Peyer's patch (tissue), 4 donors: ENCODE results near the gene DSG3. TPM values are rescaled to one million over a fixed set of nuclear protein-coding genes. Genes with fewer than 3 reads are reported as not detected.
A peak's percentile ranks its signal among the peaks of the same experiment; 100 is the strongest.
"Not testable (repeated sequence)": the region's sequence is repeated elsewhere in the genome, so short reads cannot be mapped to it uniquely, and the experiment has no call there.

ENCODE experiments used
- DNase-seq, 3 donors: peaks; one replicate each; pipeline ENCODE4 v3.0.0-alpha.2; 2017 to 2019
- H3K27ac ChIP-seq, 4 donors: fragments of 200-600 bp; sonication (generic); one replicate each; pipeline ENCODE4 v1.5.1; 2016 to 2019
- H3K27me3 ChIP-seq, 2 donors: fragments of 200-600 bp; sonication (generic); one replicate each; pipeline ENCODE4 v1.5.1; 2019
- H3K36me3 ChIP-seq, 3 donors: fragments of 200-600 bp; sonication (generic); one replicate each; pipeline ENCODE4 v1.5.1; 2016 to 2019
- H3K4me1 ChIP-seq, 4 donors: fragments of 200-600 bp; sonication (generic); one replicate each; pipeline ENCODE4 v1.5.1; 2016 to 2019
- H3K4me3 ChIP-seq, 4 donors: fragments of 200-600 bp; sonication (generic); 1 replicate in 3 of 4; 2 replicates in 1 of 4; pipeline ENCODE4 v1.5.1; 2016 to 2019; ENCODE audit warnings: mild to moderate bottlenecking in 1 of 4
- H3K9me3 ChIP-seq, 4 donors: fragments of 200-600 bp; sonication (generic); one replicate each; pipeline ENCODE4 v1.5.1; 2016 to 2019; ENCODE audit warnings: mild to moderate bottlenecking in 1 of 4
- POLR2A ChIP-seq, 2 donors: fragments of 450-650 bp; IDR thresholded peaks; one replicate each; pipeline ENCODE4 v1.5.1; 2017; ENCODE audit warnings: antibody characterized with exemption in 2 of 2, mild to moderate bottlenecking in 2 of 2, moderate library complexity in 2 of 2
- total RNA-seq, 4 donors: library from RNA; depleted of rRNA; stranded (reverse); fragments of >200 nt; gene quantifications; one replicate each; pipeline ENCODE4 v1.1.0, GENCODE V29; 2016
- TF ChIP-seq, protein P1 (sequence below), 6 experiments: fragments of 450-650 bp in 4 of 6; fragments of 200-600 bp in 2 of 6; sonication (generic) in 1 of 6; IDR thresholded peaks; one replicate each; pipeline ENCODE4 v1.5.1; 2017 to 2019; ENCODE audit warnings: antibody characterized with exemption in 6 of 6, mild to moderate bottlenecking in 3 of 6, moderate library complexity in 1 of 6

The DSG3 gene
- total RNA-seq, 4 donors from 2014 or later = 3.7 to 11.4 (median 11.0) TPM; not detected in 1

DNA sequence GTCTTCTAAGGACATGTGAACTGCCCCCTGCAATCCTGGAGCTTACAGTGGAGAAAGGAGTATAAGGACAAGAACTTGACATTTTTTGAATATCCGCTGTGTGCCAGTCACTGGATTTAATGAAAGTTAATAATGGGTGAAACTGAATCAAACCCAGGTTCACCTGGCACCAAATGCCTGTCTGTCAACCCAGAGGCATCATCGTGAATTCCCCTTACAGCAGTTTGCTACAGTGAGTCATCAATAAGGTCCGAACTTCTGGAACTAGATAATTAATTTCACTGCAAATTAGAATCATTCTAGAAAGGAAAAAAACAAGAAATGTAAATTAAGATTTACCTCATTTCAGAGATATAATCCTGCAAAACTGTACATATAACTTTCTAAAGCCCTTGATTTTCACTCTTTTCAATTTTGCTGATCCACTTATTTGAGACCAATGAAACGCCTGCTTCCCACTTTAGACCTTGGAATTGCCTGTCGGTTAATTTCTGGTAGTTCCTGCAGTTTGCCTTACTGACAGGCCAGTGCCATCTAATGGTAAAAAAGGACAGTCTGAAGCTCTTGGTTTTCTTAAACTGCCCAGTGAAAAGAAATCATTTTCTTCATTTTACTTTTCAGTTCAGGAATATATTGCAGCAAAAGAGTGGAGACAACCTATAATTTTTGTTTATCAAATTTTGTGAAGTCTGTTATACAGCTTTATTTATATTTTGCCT is 58.6 kb downstream of the DSG3 start:
- no peak for TF ChIP-seq POLR2A (IDR thresholded peaks at IDR 0.05)
- TF ChIP-seq, protein P1, sequence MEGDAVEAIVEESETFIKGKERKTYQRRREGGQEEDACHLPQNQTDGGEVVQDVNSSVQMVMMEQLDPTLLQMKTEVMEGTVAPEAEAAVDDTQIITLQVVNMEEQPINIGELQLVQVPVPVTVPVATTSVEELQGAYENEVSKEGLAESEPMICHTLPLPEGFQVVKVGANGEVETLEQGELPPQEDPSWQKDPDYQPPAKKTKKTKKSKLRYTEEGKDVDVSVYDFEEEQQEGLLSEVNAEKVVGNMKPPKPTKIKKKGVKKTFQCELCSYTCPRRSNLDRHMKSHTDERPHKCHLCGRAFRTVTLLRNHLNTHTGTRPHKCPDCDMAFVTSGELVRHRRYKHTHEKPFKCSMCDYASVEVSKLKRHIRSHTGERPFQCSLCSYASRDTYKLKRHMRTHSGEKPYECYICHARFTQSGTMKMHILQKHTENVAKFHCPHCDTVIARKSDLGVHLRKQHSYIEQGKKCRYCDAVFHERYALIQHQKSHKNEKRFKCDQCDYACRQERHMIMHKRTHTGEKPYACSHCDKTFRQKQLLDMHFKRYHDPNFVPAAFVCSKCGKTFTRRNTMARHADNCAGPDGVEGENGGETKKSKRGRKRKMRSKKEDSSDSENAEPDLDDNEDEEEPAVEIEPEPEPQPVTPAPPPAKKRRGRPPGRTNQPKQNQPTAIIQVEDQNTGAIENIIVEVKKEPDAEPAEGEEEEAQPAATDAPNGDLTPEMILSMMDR (IDR thresholded peaks at IDR 0.05) = peak in 3 of 6 experiments; percentile 55 to 67 (median 57)
- Histone ChIP-seq H3K36me3 (no peaks in the 10 kb centered on the region), H3K27me3 (no peaks in the 10 kb centered on the region), H3K9me3 (no peaks in the 10 kb centered on the region), H3K4me1 (peaks cover 0 to 18% (median 3%) of the 10 kb centered on the region in 4 donors), H3K4me3 (no peak overlapping the region), H3K27ac (no peak overlapping the region)
- DNase-seq = no peak

DNA sequence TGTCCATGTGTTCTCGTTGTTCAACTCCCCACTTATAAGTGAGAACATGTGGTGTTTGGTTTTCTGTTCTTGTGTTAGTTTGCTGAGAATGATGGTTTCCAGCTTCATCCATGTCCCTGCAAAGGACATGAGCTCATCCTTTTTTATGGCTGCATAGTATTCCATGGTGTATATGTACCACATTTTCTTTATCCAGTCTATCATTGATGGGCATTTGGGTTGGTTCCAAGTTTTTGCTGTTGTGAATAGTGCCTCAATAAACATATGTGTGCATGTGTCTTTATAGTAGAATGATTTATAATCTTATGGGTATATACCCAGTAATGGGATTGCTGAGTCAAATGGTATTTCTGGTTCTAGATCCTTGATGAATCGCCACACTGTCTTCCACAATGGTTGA is 59.6 kb downstream of the DSG3 start:
- not testable (repeated sequence) for H3K36me3 ChIP-seq, H3K27me3 ChIP-seq, DNase-seq, H3K4me3 ChIP-seq, H3K27ac ChIP-seq, H3K9me3 ChIP-seq
- peaks cover 0 to 27% (median 3%) of the 10 kb centered on the region in 4 donors for H3K4me1 ChIP-seq

DNA sequence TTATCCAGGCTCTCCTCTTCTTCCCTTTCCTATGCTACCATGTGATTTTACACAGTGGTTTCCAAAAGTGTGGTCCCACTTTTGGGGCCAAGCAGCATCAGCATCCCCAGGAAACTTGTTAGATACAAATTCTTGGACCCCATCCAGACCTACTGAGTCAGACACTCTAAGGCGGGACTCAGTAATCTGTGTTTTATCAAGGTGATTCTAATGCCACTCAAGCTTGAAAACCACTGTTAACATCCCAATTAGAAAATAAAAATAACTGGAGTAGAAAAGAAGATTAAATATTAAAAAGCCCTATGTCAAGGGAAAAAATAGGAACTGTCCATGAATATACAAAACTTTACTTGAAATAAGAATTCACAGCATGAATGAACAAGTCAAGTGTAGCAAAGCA is 61.2 kb downstream of the DSG3 start:
- H3K4me3 ChIP-seq = no peak overlapping the region
- no peaks in the 10 kb centered on the region for H3K27me3 ChIP-seq
- no peak overlapping the region for H3K27ac ChIP-seq
- no peak for TF ChIP-seq POLR2A (IDR thresholded peaks at IDR 0.05)
- TF ChIP-seq, protein P1 (IDR thresholded peaks at IDR 0.05) = no peak
- H3K9me3 ChIP-seq = no peaks in the 10 kb centered on the region
- no peaks in the 10 kb centered on the region for H3K36me3 ChIP-seq
- no peak for DNase-seq
- H3K4me1 ChIP-seq = peaks cover 0 to 29% (median 3%) of the 10 kb centered on the region in 4 donors

DNA sequence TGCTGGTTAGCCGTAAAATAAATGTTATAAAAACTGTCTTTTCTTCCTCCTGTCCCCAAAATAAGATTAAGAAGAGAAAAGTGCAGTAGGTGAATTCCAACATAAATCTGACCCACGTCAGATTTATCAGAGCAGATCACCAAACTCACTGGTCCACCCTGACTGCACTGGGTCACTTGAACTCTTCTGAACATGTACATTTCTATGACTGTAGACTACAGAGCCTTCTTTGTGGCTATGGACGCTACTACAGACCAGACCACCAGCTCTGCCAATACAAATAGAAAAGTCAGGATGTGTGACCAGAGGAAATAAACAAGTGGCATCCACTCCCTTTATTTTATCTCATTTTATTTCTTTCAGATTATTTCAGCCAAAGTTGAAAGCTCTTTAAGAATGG is 62.0 kb downstream of the DSG3 start:
- DNase-seq = no peak
- H3K9me3 ChIP-seq = no peaks in the 10 kb centered on the region
- no peak overlapping the region for H3K4me3 ChIP-seq
- H3K4me1 ChIP-seq = peaks cover 0 to 26% (median 3%) of the 10 kb centered on the region in 4 donors
- H3K27me3 ChIP-seq = no peaks in the 10 kb centered on the region
- no peak overlapping the region for H3K27ac ChIP-seq
- H3K36me3 ChIP-seq = no peaks in the 10 kb centered on the region
- TF ChIP-seq, protein P1 (IDR thresholded peaks at IDR 0.05) = no peak
- no peak for TF ChIP-seq POLR2A (IDR thresholded peaks at IDR 0.05)

DNA sequence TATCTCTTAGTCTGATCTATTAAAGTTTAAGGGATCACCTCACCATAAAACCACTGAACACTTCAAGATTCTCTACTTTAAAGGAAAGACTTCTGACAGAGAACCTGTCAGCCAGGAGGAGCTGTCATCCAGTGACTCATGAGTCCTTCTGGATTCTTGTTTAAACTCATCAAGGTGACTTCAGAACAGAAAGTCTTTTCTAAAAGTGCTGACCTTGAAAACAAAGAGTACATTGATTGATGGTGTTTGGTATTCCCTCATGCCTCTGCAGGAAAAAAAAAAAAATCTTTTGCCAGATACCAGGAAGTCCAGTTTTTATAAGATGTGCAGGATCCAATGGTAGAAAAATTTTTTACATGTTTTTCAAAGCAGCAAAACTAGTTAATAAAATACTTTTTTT is 62.8 kb downstream of the DSG3 start:
- Histone ChIP-seq H3K9me3 (no peaks in the 10 kb centered on the region), H3K27ac (peak overlapping the region in 2 of 4 donors; percentile 9 to 41), H3K4me1 (peaks cover 0 to 20% (median 3%) of the 10 kb centered on the region in 4 donors), H3K36me3 (no peaks in the 10 kb centered on the region), H3K4me3 (no peak overlapping the region), H3K27me3 (no peaks in the 10 kb centered on the region)
- DNase-seq = no peak
- TF ChIP-seq, protein P1 (IDR thresholded peaks at IDR 0.05) = peak in 1 of 6 experiments; percentile 16
- TF ChIP-seq POLR2A (IDR thresholded peaks at IDR 0.05) = no peak

DNA sequence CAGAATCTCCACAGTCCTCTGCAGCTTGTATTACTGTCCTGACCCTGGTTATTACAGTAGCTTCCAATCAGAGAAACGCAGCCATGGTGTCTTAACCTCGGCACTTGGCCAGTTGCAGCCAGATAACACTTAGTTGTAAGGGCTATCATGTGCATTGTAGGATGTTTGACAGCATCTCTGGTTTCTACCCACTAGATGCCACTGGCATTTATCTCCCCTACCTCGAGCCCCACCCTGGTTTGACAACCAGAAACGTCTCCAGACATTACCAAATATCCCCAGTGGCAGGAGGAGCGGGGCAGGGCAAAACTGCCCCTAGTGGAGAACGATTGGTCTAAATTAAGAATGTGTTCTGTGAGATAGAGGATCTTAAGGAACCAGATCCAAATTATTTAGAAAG is 63.6 kb downstream of the DSG3 start:
- Histone ChIP-seq H3K27me3 (no peaks in the 10 kb centered on the region), H3K36me3 (no peaks in the 10 kb centered on the region), H3K4me1 (peaks cover 0 to 13% (median under 1%) of the 10 kb centered on the region in 4 donors), H3K27ac (peak overlapping the region in 2 of 4 donors; percentile 9 to 26), H3K4me3 (no peak overlapping the region), H3K9me3 (no peaks in the 10 kb centered on the region)
- TF ChIP-seq POLR2A (IDR thresholded peaks at IDR 0.05) = no peak
- TF ChIP-seq, protein P1 (IDR thresholded peaks at IDR 0.05) = peak in 1 of 6 experiments; percentile 8
- DNase-seq = no peak
